HG03521 (cell line): ENCODE results near the gene TSPAN15.
"Not testable (repeated sequence)": the region's sequence is repeated elsewhere in the genome, so short reads cannot be mapped to it uniquely, and the experiment has no call there.

Experiments used
- ATAC-seq: cut with Tn5 transposase; IDR thresholded peaks from one replicate; pipeline ENCODE4 v1.9.1; 2021; ENCODE audit warnings: mild to moderate bottlenecking, moderate library complexity; ENCODE audit not compliant: unreplicated experiment

Gene TSPAN15

DNA sequence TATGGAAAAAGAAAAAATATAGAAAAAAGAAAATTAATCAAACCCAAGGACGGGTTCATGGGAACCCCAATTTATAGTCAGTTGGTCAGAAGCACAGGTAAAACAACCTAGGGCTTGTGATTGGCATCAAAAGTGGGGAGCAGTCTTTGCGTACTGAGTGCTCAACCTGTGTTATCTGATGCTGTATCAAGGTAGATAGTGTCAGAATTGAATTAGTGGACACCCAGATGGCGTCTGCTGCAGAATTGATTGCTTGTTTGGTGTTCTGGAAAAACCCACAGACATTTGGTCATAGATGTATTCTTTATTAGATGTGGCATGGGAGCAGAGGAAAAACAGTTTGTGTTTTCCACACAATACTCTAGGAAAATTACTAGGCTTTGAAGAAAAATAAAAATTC, 82.4 kb downstream of the TSPAN15 start:
- no peak for ATAC-seq

DNA sequence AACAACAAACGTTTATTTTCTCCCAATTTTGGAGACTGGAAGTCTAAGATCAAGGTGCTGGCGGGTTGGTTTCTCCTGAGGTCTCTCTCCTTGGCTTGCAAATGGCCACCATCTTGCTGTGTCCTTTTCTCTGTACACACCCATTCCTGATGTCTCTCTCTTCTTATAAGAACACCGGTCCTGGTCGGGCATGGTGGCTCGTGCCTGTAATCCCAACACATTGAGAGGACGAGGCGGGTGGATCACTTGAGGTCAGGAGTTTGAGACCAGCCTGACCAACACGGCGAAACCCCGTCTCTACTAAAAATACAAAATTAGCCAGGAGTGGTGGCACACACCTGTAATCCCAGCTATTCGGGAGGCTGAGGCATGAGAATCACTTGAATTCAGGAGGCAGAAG, 85.3 kb downstream of the TSPAN15 start:
- not testable (repeated sequence) for ATAC-seq

DNA sequence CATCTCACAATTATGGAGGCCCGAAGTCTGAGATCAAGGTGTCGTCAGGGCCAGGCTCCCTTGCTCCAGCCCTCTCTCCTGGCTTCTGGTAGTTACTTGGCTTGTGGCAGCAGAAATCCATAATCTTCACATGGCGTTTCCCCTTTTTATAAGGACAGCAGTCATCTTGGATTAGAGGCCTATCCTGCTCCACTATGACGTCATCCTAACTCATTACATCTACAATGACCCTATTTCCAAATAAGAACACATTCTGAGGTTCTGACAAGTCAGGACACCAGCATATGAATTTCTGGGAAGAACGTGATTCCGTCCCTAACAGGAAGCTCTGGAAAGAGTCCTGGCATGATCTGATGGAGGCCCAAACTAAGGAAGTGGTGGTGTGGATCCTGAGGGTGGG, 86.2 kb downstream of the TSPAN15 start:
- no peak for ATAC-seq

DNA sequence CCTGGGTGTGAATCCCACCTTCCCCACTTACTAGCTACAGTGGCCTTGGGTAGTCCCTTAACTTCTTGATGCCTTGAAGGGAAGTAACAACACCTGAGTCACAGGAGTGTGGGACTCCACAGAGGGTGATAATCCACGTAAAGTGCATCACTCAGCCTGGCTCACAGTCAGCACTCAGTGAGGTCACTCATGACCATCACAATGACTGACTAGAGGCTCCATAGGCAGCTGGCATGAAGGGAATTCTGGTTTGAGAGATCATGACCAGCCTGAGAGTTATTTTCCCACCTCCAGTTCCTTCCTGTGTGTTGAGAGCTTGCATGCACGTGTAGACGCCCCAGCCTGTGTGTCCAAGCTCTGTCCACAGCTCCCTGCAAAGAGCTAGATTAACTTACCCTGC, 87.2 kb downstream of the TSPAN15 start:
- no peak for ATAC-seq

- ATAC-seq: no peak
Measured at GRCh38 chr10:69541463-69541862, 90.2 kb downstream of the TSPAN15 start.

DNA sequence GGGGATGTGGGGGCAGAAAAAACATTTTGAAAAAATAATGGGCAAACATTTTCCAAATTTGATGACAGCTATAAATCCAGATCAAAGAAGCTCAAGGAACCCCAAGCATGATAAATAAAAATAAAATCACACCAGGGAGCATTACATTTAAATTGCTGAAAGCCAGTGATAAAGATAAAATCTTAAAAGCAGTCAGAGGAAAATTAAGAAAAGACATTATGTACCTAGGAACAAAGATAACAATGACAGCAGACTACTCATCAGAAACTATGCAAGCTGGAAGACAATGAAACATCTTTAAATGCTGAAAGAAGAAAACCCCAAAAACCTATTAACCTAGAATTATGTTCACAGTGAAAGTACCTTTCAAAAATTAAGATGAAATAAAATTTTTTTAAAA, 98.7 kb downstream of the TSPAN15 start:
- ATAC-seq: no peak

DNA sequence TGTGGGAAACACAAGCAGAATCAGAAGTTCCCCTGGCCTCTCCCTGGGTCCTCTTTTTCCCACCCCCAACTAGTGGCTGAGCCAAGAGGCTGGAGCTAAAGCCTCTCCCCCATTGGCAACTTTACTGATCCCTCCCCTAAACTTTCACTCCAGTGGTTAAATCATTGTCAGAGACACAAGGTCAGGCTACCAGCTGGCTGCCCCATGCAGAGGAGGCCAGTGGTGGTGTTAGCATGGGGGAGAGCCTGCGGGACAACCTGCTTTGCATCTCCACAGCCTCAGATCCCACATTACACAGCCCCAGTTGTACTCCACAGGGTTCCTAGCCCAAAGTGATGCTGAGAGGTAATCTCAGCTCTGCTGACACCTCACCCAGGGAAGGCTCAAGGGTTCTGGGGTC, 101.0 kb downstream of the TSPAN15 start:
- ATAC-seq: no peak

- no peak for ATAC-seq
Measured at GRCh38 chr10:69553328-69553727, 102.1 kb downstream of the TSPAN15 start.

DNA sequence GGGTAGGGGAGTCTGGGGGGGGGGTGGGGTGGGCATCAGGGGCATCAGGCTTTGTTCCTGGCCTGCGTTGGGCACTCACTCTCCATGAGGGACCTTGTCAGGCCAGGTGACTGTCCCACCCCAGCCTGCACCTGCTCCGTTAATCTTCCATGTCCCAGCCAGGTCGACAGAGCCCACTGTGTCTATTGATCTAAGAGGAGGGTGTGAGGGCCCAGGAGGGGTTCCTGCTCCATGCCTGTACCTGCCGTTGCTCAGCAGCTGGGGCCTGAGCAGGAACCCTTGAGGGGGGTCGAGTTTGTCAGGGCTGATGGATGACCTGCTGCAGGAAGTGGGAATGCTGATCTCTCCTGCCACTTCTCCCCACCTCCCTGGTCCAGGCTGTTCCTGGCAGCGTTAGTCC, 103.3 kb downstream of the TSPAN15 start:
- no peak for ATAC-seq
